ENCODE data around the gene LRBA.

Gene LRBA

DNA sequence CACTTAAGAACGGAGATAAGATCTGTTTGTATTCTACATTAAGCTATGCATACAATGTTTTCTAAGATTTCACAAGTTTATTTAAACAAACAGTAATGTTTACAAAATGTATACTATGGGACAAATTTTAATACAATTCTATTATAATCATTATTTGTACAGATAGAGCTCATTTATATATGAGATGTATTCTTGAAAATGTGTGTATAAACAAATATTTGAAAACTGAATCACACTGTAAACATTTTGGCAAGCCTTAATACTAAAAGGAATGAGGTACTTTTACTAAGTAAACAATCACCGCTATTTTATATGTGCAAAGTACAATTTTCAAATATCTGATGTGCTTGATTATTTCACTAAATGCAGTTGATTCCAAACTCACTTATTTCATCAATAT is 552.3 kb downstream of the LRBA start:
- no peak for DNase-seq

DNA sequence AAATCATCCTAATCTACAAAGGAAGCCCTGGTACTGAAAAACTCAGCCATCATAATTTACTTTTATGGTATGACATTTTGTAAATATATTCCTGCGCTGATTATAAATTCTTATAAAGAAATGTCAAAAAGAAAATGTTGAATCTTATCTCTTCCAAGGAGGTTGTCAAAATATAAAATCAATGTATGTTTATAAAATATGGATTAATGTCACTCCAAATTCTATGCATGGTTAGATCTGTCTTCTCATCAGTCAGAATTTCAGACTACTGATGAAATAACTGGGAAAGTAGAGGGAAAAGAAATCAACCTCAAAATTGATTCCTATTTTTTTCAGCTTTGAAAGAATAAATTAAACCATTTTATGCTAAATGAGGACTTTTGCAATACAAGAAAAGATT is 553.1 kb downstream of the LRBA start:
- no peak for DNase-seq

DNA sequence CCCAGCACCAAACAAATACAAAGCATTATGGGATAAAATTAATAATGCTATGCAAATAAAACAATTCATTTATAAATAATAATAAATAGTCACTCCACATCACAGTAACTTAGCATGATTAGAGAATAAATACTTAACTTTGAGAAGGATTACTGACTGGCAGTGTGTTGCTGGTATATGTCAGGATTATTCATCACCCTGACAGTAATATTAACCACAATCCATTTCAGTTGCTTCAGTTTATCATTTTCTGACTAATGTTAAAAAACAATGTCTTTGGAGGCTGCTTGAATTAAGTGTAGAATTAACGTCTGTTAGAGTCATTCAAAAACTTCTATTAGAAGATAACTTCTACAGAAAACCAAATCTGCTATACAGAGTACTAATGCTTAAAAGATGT is 557.3 kb downstream of the LRBA start:
- no peak for DNase-seq

DNA sequence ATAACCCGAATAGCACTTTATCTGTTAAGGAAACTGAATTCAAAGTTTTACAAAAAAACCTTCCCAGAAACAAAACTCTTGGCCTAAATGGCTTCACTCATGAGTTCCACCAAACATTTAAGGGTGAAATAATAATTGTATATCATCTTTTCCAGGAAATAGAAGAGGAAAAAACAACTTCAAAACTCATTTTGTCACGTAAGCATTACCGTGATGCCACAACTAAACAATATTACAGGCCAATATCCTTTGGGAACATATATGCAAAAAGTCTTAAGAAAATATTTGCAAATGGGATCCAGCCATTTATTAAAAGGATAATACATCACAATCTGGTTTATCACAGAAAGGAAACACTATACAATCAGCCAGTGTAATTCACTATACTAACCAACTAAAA is 563.2 kb downstream of the LRBA start:
- no peak for DNase-seq

DNA sequence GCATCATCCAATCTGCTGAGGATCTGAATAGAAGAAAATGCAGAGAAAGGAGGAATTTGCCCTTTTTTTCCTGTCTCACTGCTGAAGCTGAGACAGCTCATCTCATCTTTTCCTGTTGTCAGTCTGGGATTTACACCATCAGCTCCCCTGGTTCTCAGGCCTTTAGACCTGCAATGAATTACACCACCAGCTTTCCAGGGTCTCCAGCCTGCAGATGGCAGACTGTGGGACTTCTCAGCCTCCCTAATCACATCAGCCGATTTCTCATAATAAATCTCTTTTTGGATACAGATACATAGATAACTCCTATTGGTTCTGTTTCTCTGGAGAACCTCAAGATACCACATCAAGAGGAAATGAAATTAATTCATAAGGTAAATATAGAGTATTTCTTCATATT is 567.7 kb downstream of the LRBA start:
- DNase-seq, result no peak

DNA sequence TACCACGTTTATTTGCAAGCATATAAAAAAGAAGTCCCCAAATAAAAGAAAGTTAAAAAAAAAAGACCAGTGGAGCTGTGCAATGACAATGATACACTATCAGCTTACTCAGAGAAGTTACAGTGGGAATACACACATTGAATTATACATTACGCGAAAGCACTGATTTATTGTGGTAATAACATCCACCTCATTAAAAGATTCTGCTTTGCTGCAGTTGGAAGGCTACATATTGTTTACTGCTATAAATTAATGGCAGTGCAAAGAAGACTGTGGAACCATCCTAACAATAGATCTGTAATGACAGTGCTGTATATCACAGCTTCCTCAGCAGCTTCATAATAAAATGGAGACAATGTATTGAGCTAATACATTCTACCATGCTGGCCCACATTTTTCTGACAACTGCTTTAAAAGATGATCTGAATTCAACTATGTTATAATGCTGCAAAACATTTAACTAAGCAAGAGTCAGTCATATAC is 575.6 kb downstream of the LRBA start:
- DNase-seq, result peak; percentile 33

DNA sequence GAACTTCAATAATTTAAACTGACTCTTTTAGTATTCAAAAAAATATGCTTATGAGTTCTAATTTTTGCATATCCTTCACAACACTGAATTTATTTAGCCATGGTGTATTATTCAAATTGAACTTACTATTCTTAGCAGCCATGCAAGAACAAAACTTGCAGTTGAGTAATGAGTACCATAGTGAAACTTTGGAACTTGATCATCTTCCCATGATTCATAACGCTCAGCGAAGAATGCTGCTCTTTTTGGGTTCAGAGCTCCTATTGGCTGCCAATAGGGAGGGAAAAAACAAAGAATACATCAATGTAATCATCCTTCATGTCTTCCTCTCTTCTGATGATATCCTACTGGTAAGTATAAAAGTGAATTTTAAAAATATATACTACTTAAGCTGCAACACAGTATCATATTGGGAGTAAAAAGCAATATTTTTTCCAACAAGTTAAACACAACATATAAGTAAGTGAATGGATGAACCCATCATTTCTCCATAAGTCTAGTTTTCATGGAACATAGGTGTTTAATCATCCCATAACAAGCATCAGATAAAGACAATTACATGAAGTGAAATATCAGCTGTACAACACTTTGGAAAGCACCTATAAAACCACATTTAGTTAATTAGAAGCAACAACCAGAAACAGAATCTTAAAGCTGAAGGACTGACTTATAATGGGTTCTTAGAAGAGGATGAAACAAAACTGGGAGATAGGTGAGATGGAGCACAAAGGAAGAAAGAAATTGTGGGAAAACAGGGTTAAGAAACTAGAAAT is 578.3 kb downstream of the LRBA start:
- DNase-seq, result no peak

DNA sequence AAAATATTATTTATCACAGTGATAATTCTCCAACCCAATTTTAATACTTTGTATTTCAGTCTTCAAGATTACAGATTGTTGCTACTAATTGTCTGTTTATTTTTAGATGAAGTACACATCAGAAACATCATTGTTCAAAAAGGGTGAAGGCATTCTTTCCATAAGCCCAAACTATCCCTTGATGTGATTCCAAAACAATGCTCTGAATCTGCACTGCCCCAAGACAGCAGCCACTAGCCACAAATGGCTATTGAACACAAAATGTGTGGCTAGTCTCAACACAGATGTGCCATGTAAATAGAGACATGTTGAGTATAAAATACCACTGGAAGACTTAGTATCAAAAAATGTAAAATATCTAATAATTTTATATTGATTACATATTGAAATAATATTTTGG is 583.9 kb downstream of the LRBA start:
- DNase-seq, result no peak

DNA sequence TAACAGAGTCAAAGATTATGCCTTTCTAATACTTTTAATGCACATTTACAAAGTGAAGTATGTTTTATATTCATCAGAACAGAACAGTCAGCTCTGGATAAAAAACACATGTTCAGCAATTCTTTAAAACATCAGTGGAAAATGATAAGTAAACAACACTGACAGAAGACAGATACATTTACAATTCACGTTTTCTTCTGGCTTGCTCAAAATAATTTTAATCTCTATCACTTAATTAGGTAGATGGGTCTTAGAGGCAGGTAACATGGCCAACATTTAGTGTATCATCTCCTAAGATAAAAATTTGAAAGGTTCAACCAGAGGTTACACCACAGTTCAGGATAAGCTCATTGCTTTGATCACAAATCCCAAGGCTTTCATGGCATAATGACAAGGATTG is 589.9 kb downstream of the LRBA start:
- DNase-seq, result no peak

DNA sequence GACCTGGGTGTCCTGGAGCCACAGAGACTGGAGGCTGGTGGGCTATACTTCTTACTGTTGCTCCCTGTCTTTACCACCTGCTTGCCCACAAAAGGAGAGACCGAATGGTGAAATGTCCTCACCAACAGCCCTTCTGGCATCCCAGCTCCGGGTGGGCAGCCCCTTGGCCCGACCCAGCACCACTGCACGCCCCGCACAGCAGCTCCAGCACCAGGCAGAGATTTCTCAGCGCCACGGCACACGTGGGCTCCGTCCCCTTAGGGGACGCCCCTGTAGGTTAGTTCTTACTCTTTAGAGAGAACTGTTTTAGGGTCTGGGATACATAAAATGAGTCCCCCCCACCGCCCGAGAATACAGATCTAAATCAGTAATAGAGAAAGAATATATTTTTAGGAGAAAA is 591.6 kb downstream of the LRBA start:
- no peak for DNase-seq

DNA sequence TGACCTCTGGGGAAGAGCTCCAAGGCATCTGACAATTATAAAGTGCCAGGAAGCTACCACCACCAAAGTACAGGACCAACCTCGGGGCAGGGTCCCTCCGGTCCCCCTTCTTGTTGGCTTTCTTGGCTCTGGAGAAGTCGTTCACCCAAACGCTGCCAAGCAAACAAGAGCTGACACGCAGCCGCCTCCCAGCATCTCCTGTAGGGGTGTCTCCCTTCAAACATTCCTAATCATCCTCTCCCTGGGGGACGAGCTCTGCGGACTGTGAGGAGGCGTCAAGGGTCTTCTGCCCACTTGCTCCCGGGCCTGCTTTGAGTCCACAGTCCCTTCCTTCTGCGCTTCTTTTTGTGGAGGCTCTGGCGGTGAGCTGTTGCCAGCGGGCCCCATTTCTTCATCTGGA is 592.0 kb downstream of the LRBA start:
- DNase-seq, result no peak

DNA sequence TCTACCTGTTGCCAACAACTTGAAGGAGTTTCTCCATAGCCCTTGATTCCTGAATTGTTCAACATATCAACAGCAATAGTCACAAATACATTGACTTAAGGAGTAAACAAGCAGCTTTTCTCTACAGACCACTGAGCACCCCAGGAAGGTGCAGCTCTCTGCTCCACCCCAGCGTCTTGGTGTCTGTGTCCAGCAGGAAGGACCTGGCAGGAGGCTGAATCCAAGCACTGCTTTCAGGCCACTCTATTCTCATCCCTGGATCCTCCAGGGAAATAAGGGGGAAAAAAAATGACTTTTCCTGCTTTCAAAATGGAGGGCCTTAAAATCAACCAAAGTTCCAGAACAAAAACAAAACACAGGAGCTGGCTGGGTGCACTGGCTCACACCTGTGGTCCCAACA is 593.5 kb downstream of the LRBA start:
- DNase-seq, result no peak

DNA sequence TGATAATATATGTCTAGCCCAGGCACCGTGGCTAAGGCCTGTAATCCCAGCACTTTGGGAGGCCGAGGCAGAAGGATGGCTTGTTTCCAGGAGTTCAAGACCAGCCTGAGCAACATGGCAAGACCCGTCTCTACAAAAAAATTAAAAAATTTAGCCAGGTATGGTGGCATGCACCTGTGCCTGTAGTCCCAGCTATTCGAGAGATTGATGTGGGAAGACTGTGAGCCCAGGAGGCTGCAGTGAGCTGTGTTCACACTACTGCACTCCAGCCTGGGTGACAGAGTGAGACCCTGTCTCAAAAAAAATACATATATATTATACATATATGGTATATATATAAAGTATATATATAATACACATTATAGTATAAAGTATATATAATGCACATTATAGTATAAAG is 595.1 kb downstream of the LRBA start:
- DNase-seq, result no peak

DNA sequence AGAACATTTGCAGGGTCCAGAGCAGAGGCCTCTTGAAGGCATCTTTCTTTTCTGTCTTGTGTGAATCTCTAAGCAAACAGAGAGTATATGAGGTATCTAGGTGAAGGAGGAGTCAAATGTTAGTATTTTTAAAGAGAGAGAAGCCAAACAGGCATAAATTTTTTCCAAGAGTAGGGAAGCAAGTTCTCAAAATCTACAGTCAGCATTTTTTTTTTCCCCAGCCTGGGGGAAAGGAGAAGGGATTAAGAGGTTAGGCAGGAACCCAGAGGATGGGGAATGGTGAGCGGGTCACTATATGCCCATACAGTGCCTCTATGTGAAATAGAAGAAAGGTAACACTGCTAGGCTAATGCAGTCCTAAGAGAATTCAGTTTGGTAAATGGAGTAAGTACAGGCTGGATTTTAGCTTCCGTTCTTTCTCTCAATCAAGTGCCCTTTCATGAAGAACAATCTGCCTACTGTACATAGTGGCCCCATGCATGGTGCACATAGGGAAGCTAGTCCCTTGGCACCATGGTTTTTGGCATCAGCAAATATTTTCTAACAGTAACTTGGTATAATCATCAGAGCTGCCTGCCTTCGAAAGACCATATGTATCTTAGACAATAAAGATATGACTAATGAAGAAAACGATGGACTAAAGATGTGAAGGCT is 596.2 kb downstream of the LRBA start:
- DNase-seq, result no peak

DNA sequence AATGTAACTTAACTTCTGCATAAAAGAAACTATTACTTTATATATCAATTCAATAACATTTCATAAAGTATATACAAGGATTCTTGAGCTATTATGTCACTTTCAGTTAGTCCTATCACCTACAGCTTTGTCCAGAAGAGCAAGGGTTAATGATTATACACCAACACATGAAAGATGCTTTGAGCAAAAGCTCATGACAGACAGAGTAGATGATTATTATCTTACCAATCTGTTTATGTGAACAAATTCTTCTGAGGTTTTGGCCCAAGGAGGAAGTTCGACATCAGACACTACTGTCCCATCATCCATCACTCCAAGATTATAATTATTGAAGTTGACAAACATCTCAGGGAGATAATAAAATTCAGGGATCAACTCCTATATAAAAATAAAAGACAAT is 599.9 kb downstream of the LRBA start:
- DNase-seq, result no peak

DNA sequence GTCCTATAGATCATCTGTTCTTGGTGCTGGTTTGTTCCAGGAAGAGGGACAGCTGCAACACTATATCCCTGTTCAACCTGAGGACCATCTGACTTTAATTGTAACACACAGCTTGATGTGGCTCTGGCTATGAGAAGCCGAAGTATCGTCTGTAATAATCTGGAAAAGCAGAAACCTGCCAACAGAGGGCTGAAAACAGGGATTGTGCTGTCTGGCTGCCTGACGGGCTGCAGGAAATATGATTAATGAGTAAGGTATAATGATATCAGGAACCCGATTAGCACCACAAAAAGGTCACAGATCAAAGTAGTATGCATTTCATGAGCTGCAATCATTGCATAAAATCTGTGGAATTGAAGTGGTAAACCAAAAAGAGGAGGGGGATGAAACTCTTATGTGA is 603.6 kb downstream of the LRBA start:
- peak; percentile 23 for DNase-seq

DNA sequence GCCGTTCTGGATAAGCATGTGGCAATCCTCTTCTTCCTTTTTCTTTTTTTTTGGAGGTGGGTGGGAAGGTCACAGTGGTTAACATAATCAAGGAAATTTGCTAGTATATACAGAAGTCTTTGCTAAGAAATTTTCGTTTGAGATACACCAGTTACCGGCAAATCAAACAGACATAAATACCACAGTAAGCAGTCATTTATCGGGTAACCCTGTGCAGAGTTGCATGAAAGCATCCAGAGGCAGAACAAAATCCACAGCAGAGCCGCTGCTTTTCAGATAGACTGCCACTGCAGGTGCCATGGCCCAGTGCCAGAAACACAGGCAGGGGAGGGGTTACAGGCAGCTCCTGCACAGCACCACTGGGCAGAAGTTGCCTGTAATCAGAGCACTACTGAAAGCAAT is 612.2 kb downstream of the LRBA start:
- DNase-seq, result peak; percentile 64

DNA sequence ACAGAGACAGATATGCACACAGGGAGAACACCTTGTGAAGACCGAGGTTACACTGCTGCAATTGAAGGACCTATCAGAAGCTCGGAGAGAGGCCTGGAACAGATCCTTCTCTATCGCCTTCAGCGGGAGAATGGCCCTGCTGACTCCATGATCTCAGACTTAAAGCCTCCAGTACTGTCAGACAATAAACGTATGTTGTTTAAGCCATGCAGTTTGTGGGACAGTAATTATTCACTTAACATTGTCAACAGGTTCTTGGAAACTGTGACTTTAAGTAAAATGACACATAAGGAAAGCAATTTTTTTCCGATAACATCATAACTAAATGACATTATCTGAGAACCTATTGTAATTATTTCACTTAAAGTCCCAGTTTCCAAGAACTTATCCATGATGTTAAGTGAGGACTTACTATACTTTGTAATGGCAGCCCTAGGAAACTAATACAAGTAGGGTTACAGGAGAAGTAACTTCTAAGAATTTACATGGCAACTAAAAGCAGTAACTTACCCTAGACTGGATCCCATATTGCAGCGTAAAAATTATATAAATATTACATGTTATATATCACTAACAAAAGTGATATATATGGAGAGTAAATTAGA is 613.9 kb downstream of the LRBA start:
- no peak for DNase-seq

DNA sequence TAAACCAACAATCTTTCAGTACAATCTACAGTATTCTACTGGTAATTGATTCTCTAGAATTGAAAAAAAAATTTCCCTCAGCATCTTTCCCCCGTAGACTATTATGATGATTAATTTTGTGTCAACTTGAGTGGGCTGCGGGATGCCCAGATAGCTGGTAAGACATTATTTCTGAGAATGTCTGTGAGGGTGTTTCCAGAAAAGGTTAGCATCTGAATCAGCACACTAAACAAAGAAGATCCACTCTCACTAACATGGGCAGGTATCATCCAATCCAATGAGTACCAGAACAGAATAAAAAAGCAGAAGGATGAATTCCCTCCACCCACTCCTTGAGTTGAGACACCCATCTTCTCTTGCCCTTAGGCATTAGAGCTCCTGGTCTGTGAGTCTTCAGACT is 619.2 kb downstream of the LRBA start:
- DNase-seq, result no peak

DNA sequence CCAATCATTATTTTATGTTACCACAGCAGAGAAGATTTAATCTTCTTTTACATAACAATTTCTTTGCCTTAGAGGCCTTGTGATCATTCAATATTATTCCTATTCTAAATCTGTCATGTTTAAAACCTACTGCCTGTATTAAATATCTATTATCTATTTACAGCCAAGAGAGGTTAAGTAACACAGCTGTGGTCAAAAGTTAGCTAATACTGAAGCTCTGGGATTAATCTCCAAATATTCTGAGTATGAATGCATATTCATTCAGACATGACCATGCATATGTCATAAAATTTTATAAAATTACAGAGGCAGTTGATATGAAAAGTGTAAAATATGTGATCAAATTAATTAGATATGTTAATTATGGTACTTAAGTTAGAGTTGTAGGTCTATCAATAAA is 621.0 kb downstream of the LRBA start:
- no peak for DNase-seq

DNA sequence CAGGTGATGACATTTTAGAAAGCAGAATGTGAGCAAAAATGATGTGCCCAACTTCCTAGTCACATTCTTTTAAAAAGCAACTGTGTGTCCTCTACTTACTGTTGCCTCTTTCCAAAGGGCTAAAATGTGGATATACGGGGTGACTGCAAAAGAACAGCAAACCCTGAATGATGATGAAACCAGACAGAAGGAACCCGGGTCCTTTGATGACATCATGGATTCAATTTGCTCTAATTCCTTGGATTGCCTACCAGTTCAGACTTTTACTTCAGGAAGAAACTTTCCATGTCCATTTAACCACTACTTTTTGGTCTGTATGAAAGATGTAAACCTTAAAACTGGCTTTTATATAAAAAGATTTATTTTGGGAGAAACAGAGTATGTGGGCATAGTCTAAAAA is 624.0 kb downstream of the LRBA start:
- no peak for DNase-seq

DNA sequence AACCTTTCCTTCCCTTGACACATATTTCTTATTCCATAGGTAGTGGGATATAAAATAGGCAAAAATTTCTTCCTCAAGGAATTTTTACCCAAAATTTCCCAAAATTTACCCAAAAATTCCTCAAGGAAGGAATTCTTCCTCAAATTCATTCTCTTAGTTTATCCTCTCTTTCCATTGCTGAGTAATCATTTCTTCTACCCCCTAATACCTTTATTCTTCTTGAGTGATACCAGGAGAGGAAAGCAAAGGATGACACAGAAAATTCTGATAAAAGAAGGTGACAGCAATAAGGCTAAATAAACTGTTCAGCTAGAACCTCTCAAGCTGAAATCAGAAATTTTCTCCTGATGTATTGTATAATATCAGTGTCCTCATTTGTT is 624.6 kb downstream of the LRBA start:
- no peak for DNase-seq

DNA sequence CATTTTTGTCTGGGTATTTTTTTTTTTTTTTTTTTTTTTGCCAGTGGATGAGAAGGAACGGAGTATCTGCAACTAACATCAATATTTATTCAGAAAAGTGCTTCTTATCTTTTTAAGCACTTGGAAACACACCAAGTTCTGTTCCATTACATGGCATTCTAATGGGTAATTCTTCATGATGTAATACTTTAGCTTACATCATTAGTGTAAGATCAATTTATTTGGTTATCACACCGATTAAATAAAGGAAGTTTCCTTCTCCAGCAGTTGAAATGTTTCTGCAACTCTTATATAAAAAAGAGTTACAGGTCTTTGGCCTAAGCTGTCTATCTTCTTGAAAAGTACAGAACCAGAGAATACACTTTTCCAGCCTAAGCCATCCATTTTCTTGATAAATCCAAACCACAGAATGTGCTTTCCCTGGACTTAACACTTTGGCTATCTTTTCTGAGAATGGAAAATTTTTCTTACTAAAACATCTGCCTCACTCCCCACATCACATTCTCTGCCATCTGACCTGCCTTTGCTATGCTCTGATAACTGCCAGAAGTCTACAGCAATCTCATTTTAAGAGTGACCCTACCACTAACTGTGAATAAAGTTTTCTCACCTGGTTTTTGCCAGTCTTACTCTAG is 625.1 kb downstream of the LRBA start:
- DNase-seq, result no peak

DNA sequence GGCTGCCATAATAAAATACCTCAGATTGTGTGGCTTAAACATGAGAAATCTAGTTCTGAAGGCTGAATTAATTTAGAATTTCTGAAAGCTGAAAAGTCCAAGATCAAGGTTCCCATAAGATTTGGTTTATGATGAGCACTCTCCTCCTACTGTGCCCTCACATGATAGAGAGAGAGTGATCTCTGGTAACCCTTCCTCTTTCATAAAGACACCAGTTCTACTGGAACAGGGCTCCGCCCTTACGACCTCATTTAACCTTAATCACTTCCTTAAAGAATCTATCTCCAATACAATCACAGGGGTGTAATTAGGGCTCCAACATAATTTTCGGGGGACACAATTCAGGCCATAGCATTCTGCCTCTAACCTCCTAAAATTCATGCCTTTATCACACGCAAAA is 627.1 kb downstream of the LRBA start:
- no peak for DNase-seq

Measured in eye (tissue), 1 donor.